Neural cell (in vitro differentiated cells): ENCODE measurements around the gene P2RY8.

Source experiments
- EP300 ChIP-seq: fragments of 450-650 bp; conservative IDR thresholded peaks from 2 replicates; pipeline ENCODE4 v1.6.1; 2014; ENCODE audit warnings: antibody characterized with exemption, mild to moderate bottlenecking, moderate library complexity; ENCODE audit not compliant: poor library complexity, severe bottlenecking
- EZH2 ChIP-seq: fragments of 200-600, 300-800 bp; shearing (Covaris generic), sonication (generic); IDR thresholded peaks from 2 replicates; pipeline ENCODE4 v1.6.1; 2014; ENCODE audit warnings: antibody characterized with exemption, low read length, borderline replicate concordance, mild to moderate bottlenecking; ENCODE audit not compliant: insufficient read depth, poor library complexity, severe bottlenecking
- POLR2AphosphoS5 ChIP-seq: IDR thresholded peaks from 2 replicates; pipeline ENCODE4 v1.6.1; 2012
- RAD21 ChIP-seq: fragments of 450-650 bp; conservative IDR thresholded peaks from 2 replicates; pipeline ENCODE4 v1.6.1; 2014; ENCODE audit warnings: antibody characterized with exemption, mild to moderate bottlenecking, moderate library complexity
- TAF1 ChIP-seq: IDR thresholded peaks from 2 replicates; pipeline ENCODE4 v1.6.1; 2012; ENCODE audit warnings: low read depth
- TF ChIP-seq, protein P1 (sequence below): fragments of 450-650 bp; IDR thresholded peaks from 2 replicates; pipeline ENCODE4 v1.5.1; 2014; ENCODE audit warnings: antibody characterized with exemption, mild to moderate bottlenecking, moderate library complexity; ENCODE audit not compliant: poor library complexity, severe bottlenecking
- TF ChIP-seq, protein P2 (sequence below): IDR thresholded peaks from 2 replicates; pipeline ENCODE4 v1.6.1; 2012; ENCODE audit warnings: borderline replicate concordance

DNA sequence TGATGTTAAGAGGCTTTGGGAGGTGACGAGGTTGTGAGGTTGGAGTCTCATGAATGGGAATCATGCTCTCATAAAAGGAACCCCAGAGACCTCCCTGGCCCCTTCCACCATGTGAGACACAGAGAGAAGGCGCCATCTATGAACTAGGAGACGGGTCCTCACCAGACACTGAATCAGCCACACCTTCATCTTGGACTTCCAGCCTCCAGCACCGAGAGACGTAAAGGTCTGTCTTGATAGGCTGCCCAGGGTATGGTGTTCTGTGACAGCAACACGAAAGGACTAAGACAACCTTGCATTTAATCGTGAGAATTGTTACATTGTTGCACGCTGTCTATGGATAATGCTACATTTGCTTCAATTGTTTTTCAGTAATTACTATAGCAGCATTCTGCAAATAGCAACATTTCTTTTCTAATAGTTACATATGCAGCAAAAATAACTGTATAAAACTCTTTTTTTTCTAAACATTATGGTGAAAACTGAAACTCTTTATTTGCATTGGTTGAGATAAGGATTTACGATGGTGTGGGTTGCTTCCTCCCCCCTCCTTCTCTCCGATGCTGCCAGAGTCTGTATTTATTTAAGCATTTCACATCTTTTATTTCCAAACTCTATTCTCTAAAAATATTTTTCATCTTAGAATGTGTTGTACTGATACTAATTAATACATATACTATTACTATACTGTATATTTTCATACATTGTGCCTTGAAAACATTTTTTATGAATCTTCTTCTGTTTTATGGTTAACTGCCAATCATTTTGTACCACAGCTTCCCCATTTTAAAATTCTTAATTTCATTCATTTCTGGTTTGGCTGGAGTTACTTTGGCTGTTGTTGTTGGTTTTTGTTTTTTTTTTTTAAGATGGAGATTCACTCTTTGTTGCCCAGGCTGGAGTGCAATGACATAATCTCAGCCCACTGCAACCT is 28.0 kb upstream of the P2RY8 start:
- TF ChIP-seq, protein P1, sequence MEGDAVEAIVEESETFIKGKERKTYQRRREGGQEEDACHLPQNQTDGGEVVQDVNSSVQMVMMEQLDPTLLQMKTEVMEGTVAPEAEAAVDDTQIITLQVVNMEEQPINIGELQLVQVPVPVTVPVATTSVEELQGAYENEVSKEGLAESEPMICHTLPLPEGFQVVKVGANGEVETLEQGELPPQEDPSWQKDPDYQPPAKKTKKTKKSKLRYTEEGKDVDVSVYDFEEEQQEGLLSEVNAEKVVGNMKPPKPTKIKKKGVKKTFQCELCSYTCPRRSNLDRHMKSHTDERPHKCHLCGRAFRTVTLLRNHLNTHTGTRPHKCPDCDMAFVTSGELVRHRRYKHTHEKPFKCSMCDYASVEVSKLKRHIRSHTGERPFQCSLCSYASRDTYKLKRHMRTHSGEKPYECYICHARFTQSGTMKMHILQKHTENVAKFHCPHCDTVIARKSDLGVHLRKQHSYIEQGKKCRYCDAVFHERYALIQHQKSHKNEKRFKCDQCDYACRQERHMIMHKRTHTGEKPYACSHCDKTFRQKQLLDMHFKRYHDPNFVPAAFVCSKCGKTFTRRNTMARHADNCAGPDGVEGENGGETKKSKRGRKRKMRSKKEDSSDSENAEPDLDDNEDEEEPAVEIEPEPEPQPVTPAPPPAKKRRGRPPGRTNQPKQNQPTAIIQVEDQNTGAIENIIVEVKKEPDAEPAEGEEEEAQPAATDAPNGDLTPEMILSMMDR = no peak
- TF ChIP-seq EZH2 = no peak
- no peak for TF ChIP-seq EP300
- TF ChIP-seq POLR2AphosphoS5 = no peak
- TF ChIP-seq RAD21 = no peak
- TF ChIP-seq, protein P2, sequence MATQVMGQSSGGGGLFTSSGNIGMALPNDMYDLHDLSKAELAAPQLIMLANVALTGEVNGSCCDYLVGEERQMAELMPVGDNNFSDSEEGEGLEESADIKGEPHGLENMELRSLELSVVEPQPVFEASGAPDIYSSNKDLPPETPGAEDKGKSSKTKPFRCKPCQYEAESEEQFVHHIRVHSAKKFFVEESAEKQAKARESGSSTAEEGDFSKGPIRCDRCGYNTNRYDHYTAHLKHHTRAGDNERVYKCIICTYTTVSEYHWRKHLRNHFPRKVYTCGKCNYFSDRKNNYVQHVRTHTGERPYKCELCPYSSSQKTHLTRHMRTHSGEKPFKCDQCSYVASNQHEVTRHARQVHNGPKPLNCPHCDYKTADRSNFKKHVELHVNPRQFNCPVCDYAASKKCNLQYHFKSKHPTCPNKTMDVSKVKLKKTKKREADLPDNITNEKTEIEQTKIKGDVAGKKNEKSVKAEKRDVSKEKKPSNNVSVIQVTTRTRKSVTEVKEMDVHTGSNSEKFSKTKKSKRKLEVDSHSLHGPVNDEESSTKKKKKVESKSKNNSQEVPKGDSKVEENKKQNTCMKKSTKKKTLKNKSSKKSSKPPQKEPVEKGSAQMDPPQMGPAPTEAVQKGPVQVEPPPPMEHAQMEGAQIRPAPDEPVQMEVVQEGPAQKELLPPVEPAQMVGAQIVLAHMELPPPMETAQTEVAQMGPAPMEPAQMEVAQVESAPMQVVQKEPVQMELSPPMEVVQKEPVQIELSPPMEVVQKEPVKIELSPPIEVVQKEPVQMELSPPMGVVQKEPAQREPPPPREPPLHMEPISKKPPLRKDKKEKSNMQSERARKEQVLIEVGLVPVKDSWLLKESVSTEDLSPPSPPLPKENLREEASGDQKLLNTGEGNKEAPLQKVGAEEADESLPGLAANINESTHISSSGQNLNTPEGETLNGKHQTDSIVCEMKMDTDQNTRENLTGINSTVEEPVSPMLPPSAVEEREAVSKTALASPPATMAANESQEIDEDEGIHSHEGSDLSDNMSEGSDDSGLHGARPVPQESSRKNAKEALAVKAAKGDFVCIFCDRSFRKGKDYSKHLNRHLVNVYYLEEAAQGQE = no peak
- no peak for TF ChIP-seq TAF1
